ENCODE results near the gene NAA20. TPM values are rescaled to one million over a fixed set of nuclear protein-coding genes. Genes with fewer than 3 reads are reported as not detected.

NAA20 gene, protein sequence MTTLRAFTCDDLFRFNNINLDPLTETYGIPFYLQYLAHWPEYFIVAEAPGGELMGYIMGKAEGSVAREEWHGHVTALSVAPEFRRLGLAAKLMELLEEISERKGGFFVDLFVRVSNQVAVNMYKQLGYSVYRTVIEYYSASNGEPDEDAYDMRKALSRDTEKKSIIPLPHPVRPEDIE
- 100 to 1,000 TPM; 105 to 108 (median 106) TPM for polyA plus RNA-seq (ENCODE audit: insufficient read length in 3 of 3)

DNA sequence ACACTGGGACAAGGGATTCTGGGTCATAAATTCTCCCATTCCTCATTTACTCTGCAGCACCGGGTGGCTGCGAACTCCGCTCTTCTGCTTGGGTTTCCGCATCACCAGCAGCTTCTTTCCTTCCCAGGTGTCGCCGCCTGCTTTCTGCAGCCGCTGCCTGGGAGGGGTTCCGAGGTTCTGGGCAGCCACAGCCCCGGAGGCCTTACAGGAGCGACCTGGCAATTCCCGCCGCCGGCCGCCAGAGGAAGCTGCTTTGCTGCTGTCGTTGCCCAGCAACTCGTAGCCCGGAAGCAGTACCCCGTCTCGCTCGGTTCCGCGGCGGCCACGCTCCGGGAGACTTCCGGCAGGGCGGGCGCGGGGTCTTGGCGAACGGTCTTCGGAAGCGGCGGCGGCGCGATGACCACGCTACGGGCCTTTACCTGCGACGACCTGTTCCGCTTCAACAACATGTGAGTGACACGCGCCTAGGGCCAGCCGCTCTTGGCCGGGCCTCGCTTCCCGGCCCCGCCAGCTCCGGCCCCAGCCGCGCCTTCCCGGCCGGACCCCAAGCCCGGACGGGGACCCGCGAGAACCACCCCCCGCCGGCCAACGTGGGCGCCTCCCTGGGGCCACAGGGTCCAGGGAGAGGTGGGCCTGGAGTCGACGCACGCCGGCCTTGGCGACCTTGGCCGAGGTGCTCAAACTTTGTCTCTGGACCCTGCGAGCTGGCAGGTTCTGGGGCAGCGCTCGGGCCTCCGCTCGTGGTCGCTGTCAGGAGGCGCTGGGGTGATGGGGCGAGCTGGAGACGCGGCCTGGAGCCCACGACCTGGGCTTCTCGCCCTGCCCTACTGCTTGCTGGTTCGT, at the start of gene NAA20:
Gene NAA20 (plus strand): TSS at position 362 of the 843 bp plus-strand sequence. CDS start 35 bp downstream, at position 397.
- DNase-seq (ENCODE audit: low read depth in 3 of 3, low spot score in 2 of 3), result peak in 2 of 3 donors; percentile 76 to 78

DNA sequence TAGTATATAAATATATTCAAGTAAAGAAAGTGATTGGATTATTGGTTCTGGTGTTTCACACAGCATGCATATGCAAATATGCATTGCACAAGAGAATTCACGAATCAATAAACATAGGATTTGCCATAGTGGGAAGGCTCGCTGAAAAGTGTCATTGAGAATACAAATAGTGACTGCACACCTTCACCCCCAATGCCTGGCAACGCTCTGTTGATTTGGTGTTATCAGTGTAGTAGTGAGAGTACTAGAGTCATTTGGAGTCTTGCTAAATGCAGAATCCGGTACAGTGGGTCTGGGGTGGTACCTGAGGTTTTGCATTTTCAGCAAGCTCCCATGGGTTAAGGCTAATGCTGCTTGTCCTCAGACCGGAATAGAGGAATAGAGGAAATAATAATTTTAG, 49.7 kb upstream of the NAA20 start:
- no peak for DNase-seq (ENCODE audit: low read depth in 3 of 3, low spot score in 2 of 3)

DNA sequence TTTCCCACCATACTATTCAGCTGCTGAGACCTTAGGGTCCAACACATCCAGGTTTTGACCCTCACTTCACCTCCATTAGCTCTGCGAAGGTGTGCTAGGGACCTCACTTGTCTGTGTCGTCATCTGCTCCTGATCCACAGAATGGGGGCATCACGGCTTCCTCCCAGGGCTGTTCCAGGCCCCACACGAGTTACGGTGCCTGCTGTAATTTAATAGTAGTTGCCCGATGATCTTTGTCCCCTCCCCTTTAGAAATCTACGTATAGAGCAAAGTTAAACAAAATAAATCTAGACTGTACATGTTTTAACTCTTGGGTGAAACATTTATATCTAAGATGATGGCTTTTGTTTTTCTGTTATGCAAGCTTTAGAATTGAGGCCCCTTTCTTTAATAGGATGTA, 49.1 kb upstream of the NAA20 start:
- no peak for DNase-seq (ENCODE audit: low read depth in 3 of 3, low spot score in 2 of 3)

DNA sequence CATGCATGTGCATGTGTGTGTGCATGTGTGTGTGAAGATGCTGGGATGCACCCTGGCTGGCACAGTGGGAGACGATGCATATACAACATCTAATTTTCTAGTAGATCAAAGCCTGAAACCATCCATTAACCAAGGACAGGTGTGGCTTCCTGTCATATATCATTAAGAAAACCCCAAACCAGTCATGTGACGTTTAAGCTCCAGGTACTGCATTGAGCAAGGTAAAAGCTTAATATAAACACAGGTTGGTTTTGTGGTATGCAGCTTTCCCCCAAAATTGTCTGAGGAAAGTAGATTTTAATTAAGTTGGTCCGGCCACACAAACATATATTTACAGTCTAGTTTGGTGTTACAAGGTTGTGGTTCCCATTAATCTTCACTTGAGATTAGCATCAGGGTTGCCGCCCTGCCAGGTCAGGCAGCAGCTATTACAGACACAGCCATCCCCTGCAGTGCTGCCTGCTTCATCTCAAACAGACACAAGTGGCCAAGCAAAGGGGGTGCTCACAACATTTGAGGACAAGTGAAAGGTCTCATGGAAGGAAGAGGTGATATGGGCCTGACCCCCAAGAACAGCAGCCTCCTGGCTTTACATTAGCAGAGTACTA, 48.6 kb upstream of the NAA20 start:
- no peak for DNase-seq (ENCODE audit: low read depth in 3 of 3, low spot score in 2 of 3)

DNA sequence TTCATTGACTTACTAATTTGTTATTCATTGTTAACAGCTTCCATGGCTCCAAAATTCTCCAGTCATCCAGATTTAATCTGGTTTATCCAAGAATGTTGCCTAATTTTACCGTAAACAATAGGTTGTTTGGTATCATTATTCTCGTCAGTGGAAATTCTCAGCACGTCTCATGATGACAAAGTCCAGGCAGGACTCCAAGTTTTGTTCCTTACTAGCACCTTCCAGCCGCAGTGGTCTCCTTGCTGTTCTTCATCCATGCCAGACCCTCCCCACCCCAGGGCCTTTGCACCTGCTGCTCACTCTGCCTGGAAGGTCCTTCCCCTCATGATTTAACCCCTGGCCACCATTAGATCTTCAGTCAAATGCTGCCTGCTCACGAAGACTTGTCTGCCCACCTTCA, 48.1 kb upstream of the NAA20 start:
- no peak for DNase-seq (ENCODE audit: low read depth in 3 of 3, low spot score in 2 of 3)

DNA sequence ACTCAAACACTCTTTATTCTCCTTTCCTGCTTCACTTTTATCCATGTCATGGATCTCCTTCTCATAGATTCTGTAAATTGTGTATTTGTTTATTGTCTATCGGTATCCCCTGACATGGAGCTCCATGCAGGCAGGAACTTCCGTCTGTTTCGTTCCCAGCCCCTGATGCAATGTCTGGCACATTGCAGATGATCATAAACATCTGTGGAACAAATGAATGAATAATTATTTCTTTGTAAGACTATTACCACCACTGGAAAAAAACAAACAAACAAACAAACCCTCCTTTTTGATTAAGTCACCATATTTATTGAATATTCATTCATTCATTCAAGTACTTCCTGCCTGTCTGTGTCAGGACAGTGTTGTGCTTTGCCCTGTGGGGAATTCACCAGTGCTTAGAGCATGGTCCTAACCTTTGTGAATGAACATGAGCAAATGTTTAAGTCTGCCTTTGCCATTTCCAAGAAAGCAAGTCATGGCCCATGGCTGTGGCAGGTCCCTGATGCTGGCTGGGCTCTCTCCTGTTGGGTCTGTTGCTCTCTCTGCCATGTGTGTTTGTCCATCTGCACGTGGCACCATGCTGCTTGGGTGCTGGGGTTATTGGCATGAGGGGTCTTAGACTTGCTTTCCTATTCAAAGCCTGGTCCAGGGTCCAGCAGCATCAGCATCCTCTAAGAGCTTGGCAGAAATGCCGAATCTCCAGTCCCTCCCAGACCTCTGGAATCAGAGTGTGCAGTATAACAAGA, 47.5 kb upstream of the NAA20 start:
- DNase-seq (ENCODE audit: low read depth in 3 of 3, low spot score in 2 of 3), result no peak

- no peak for DNase-seq (ENCODE audit: low read depth in 3 of 3, low spot score in 2 of 3)
These were observed 46.9 kb upstream of the NAA20 start for GRCh38 chr20:19970256-19970765.

- DNase-seq (ENCODE audit: low read depth in 3 of 3, low spot score in 2 of 3), result no peak
These were observed 46.0 kb upstream of the NAA20 start for GRCh38 chr20:19971116-19971515.

DNA sequence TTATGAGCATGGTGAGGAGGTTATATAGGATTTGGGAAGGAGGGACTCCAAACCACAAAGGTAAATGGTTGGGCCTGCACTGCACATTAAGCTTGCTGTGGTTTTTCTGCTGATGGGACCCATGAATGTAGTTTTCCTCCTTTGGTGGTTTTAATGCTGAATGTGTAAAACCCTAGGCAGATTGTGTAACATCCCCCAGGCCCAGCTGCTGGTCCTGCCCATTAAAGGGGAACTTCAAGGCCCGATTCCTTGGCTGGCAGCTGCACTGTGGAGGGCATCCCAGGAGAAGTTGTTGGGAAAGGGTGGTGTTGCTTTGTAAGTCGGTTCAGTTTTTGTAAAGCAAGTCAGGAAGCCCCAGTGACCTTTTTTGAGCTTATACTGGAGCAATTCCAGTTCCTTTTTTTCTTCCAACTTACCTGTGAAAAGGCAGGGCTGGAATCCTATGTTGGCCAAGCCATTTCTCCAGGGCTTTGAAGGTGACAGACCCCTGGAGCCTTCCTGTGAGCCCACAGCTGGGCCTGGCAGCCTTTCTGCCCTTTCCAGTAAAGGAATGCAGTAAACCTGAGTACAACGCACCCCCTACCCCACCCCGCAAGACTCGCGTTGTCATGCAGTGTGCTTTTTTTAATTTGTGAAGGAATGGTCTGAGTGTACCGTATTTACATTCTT, 43.1 kb upstream of the NAA20 start:
- DNase-seq (ENCODE audit: low read depth in 3 of 3, low spot score in 2 of 3), result no peak

DNA sequence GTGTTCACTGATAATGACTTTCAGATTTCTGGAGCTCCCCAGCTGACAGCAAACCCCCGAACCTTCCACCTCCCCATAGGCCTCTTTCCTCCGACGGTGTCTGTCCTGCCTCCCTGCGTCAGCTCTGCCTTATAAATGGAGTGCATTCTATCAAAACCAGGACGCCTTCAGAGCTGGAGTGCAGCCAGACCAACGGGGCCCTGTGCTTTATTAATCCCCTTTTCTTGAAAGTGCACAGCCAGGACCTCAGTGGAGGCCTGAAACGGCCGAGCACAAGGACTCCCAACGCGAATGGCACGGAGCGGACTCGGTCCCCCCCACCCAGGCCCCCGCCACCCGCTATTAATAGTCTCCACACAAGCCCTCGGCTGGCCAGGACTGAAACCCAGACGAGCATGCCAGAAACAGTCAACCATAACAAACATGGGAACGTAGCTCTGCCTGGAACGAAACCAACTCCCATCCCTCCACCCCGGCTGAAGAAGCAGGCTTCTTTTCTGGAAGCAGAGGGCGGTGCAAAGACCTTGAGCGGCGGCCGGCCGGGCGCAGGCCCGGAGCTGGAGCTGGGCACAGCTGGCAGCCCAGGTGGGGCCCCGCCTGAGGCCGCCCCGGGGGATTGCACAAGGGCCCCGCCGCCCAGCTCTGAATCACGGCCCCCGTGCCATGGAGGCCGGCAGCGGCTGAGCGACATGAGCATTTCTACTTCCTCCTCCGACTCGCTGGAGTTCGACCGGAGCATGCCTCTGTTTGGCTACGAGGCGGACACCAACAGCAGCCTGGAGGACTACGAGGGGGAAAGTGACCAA, 42.3 kb upstream of the NAA20 start:
- peak in 1 of 3 donors; percentile 59 for DNase-seq (ENCODE audit: low read depth in 3 of 3, low spot score in 2 of 3)

DNA sequence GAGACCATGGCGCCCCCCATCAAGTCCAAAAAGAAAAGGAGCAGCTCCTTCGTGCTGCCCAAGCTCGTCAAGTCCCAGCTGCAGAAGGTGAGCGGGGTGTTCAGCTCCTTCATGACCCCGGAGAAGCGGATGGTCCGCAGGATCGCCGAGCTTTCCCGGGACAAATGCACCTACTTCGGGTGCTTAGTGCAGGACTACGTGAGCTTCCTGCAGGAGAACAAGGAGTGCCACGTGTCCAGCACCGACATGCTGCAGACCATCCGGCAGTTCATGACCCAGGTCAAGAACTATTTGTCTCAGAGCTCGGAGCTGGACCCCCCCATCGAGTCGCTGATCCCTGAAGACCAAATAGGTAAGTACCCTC, 41.7 kb upstream of the NAA20 start:
- no peak for DNase-seq (ENCODE audit: low read depth in 3 of 3, low spot score in 2 of 3)

DNA sequence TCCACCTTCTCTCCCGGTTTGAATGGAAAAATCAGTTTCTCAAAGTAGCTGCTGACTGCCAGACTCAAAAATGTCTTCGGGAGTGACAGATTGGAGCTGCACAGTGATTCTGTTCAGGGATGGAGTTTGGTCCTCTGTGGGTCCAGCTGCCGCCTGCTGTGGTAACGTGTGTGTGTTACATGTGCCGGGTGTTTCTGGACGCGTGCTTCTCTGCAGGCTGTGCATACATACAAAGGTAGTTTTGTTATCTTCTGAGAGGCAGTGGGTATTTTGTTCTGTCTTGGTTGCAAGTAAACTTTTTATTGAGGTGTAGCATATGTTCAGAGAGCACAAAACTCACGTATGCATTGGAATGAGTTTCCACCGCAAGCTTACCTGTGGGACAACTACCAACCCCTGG, 41.3 kb upstream of the NAA20 start:
- no peak for DNase-seq (ENCODE audit: low read depth in 3 of 3, low spot score in 2 of 3)

GRCh38 chr20:19976595-19977372, 40.4 kb upstream of the NAA20 start:
- no peak for DNase-seq (ENCODE audit: low read depth in 3 of 3, low spot score in 2 of 3)

- DNase-seq (ENCODE audit: low read depth in 3 of 3, low spot score in 2 of 3), result no peak
These were observed 39.8 kb upstream of the NAA20 start for GRCh38 chr20:19977373-19977770.

DNA sequence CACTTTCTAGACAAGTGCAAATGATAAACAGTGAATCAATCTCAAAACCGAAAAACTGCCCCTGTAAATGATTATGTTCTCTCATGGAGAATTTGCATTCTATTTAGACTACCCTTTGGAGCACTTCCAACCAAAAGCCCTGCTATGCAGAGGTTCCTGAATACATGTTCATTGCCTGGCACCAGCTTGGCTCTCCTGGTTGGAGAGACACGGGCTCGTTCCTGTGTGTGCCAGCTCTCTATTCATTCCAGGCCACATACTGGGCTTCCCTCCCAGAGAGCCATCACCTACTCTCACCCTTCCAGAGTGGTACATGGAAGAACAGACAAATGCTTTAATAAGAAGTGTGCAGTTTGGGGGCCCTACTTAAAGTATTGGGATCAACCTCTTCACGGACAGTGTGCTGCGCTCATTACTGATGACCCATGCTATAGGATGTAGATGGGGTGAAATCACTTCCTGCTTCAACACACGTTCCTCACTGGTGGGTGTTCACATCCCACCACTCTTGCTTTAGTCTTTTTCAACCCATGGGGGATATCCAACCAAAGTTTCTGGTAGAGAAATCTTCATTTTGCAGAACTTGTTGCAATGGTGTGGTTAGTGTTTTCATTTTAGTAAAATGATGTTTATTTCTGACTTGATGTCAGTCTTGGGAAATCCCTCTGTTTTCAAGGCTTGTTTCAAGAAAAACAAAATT, 38.5 kb upstream of the NAA20 start:
- no peak for DNase-seq (ENCODE audit: low read depth in 3 of 3, low spot score in 2 of 3)

DNA sequence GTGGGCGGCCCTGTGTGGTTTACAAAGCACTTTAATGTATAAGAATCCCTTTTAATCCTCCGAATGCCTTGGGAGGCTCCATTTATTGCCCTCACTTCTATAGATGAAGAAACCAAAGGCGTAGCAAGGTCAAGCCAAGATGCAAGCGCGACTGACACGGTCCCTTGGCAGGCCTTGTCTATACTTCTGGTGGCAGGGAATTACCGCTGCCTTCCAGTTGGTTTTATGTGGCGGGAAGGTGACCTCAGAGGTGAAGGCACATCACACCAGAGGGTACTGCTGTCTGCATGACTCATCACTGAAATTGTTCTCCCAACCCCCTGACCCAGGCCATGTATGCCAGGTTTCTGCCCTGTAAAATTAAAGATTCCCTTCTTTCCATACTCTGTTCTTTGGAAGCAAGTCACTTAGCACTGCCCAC, 36.1 kb upstream of the NAA20 start:
- DNase-seq (ENCODE audit: low read depth in 3 of 3, low spot score in 2 of 3), result no peak

DNA sequence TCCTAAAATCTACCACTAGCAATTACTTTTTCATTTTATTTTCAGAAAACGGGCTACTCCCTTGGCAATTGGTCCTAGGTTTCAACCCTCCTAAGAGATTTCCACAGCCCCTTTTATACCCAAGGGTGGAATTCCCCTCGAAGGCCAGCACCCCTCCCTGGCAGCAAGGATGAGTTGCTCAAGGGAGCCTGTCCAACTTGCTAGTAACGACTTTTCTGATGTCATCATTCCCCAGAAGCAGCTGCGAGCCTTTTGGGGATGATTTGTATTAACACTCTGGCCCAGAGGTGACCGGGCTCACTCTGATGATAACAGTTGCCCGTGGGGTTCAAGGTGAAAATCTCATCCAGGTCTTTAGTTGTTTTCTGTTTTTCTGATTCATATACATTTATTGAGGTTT, 30.7 kb upstream of the NAA20 start:
- no peak for DNase-seq (ENCODE audit: low read depth in 3 of 3, low spot score in 2 of 3)

DNA sequence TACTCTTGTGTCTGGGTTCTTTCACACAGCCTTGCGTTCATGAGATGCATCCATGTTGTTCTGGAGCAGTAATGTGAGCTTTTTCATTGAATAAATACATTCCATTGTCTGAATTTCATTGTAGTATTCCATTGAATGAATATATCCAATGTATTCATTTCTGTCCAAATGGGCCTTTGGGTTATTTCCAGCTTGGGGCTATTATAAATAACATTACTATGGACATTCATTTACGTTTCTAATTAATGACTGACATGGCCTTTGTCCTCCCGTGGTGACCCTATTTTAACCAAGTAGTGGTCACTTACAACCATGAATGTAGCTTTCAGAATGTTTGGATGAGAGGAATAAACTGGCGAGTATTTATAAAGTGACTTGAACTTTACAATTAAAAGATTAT, 30.1 kb upstream of the NAA20 start:
- no peak for DNase-seq (ENCODE audit: low read depth in 3 of 3, low spot score in 2 of 3)

All from right renal cortex interstitium (tissue), 3 donors.